GM23248 (cell line): ENCODE results near the gene DNM1. TPM values are rescaled to one million over a fixed set of nuclear protein-coding genes. Genes with fewer than 3 reads are reported as not detected.

Source experiments
- DNase-seq: peaks from one replicate; pipeline ENCODE4 v3.0.0-alpha.2; 2015
- H2AFZ ChIP-seq: fragments of 200-600 bp; sonication (generic); 2 replicates; pipeline ENCODE4 v1.6.1; 2016; ENCODE audit warnings: antibody characterized with exemption
- H3F3A ChIP-seq: fragments of 200-600 bp; sonication (generic); 2 replicates; pipeline ENCODE4 v1.6.1; 2016; ENCODE audit warnings: mild to moderate bottlenecking, antibody characterized with exemption, mixed run types; ENCODE audit not compliant: insufficient read depth
- H3K27ac ChIP-seq: fragments of 200-600 bp; sonication (generic); 2 replicates; pipeline ENCODE4 v1.5.1; 2016; ENCODE audit warnings: mild to moderate bottlenecking
- H3K27me3 ChIP-seq: fragments of 200-600 bp; sonication (generic); replicated peaks from 2 replicates; pipeline ENCODE4 v1.6.1; 2016; ENCODE audit warnings: mild to moderate bottlenecking; ENCODE audit not compliant: insufficient read depth
- H3K36me3 ChIP-seq: fragments of 200-600 bp; sonication (generic); 2 replicates; pipeline ENCODE4 v1.6.1; 2016; ENCODE audit warnings: low read depth, mild to moderate bottlenecking
- H3K4me1 ChIP-seq: fragments of 200-600 bp; sonication (generic); 2 replicates; pipeline ENCODE4 v1.6.1; 2016; ENCODE audit warnings: mild to moderate bottlenecking; ENCODE audit not compliant: insufficient read depth
- H3K4me2 ChIP-seq: fragments of 200-600 bp; sonication (generic); one replicate; pipeline ENCODE4 v1.6.1; 2016; ENCODE audit warnings: mild to moderate bottlenecking; ENCODE audit not compliant: unreplicated experiment
- H3K4me3 ChIP-seq: fragments of 200-600 bp; sonication (generic); 2 replicates; pipeline ENCODE4 v1.5.1; 2016; ENCODE audit warnings: mild to moderate bottlenecking
- H3K79me2 ChIP-seq: fragments of 200-600 bp; sonication (generic); 2 replicates; pipeline ENCODE4 v1.6.1; 2016; ENCODE audit warnings: mild to moderate bottlenecking; ENCODE audit not compliant: insufficient read depth
- H3K9ac ChIP-seq: fragments of 200-600 bp; sonication (generic); 2 replicates; pipeline ENCODE4 v1.6.1; 2016; ENCODE audit warnings: mild to moderate bottlenecking
- H3K9me2 ChIP-seq: fragments of 200-600 bp; sonication (generic); 2 replicates; pipeline ENCODE4 v1.6.1; 2016; ENCODE audit warnings: mixed run types, mild to moderate bottlenecking, moderate library complexity; ENCODE audit not compliant: insufficient read depth
- H3K9me3 ChIP-seq: fragments of 200-600 bp; sonication (generic); one replicate; pipeline ENCODE4 v1.6.1; 2017; ENCODE audit warnings: low read depth
- H4K20me1 ChIP-seq: fragments of 200-600 bp; sonication (generic); 2 replicates; pipeline ENCODE4 v1.6.0; 2016; ENCODE audit not compliant: insufficient read depth
- EZH2 ChIP-seq: fragments of 200-600 bp; sonication (generic); IDR thresholded peaks from 2 replicates; pipeline ENCODE4 v1.6.1; 2018; ENCODE audit warnings: antibody characterized with exemption, mild to moderate bottlenecking; ENCODE audit not compliant: insufficient read depth, poor library complexity, severe bottlenecking
- EZH2phosphoT487 ChIP-seq: fragments of 200-600 bp; sonication (generic); IDR thresholded peaks from 2 replicates; pipeline ENCODE4 v1.6.1; 2018; ENCODE audit warnings: antibody characterized with exemption, moderate library complexity, mild to moderate bottlenecking, low read depth; ENCODE audit not compliant: insufficient read depth
- WGBS, 2 experiments: methylation state at CpG; one replicate each; pipeline ENCODE4 v1.1.6; 2015 to 2017; ENCODE audit warnings: low lambda C conversion rate in 2 of 2, low coverage in 1 of 2; ENCODE audit errors: missing lambda C conversion rate in 2 of 2; 5-methylcytosine and 5-hydroxymethylcytosine counted together
- in situ Hi-C: fragments of 300-500 bp; cut with MboI; formaldehyde crosslinking; loops from 2 replicates; pipeline ENCODE4 v1.15.0; 2020
- polyA plus RNA-seq: library from polyadenylated mRNA; unstranded; fragments of >200 nt; fragmentation: Nextera tagmentation; extraction: Ambion mirVana; gene quantifications from 2 replicates; pipeline ENCODE4 v1.2.1, GENCODE V29; 2016
- total RNA-seq: library from RNA; depleted of rRNA; stranded (reverse); fragments of >200 nt; shearing (Covaris generic); gene quantifications from 2 replicates; pipeline ENCODE4 v1.2.3, GENCODE V29; 2014

DNM1 gene
- total and polyA plus RNA-seq, 2 experiments from 2014 or later, result 12.1 to 19.0 TPM

- Histone ChIP-seq H3F3A (peaks cover 17% of the 10 kb centered on the region; the same call in 1 of the 2 replicates), H3K9me3 (no peaks in the 10 kb centered on the region), H3K9ac (no peak overlapping the region), H3K36me3 (peaks cover 10% of the 10 kb centered on the region), H3K79me2 (0 out of 2 replicates have a peak, but pooled peaks cover 4% of the 10 kb centered on the region), H3K9me2 (no peaks in the 10 kb centered on the region), H4K20me1 (no peaks in the 10 kb centered on the region), H3K27ac (no peak overlapping the region), H2AFZ (no peak overlapping the region), H3K4me1 (peaks cover 11% of the 10 kb centered on the region; the same call in 1 of the 2 replicates), H3K4me3 (no peak overlapping the region), H3K4me2 (no peak overlapping the region), H3K27me3 (no peaks in the 10 kb centered on the region)
- in situ Hi-C loops, result no loop called here
- no peak for DNase-seq
- TF ChIP-seq EZH2phosphoT487 (no peak), EZH2 (no peak)
- WGBS, 2 experiments, result 92 to 93% methylated on average over 8 to 18 of the region's 18 CpGs
Measured at GRCh38 chr9:128166169-128166568, 37.0 kb upstream of the DNM1 start.

GRCh38 chr9:128167209-128167608 lies 36.0 kb upstream of the DNM1 start:
- DNase-seq, result no peak
- Histone ChIP-seq H3K4me2 (no peak overlapping the region), H2AFZ (no peak overlapping the region), H3K4me3 (no peak overlapping the region), H3K4me1 (peaks cover 5% of the 10 kb centered on the region; the same call in 1 of the 2 replicates), H3K9ac (no peak overlapping the region), H4K20me1 (no peaks in the 10 kb centered on the region), H3K27me3 (no peaks in the 10 kb centered on the region), H3K27ac (no peak overlapping the region), H3K79me2 (peaks cover under 1% of the 10 kb centered on the region; the same call in 1 of the 2 replicates), H3F3A (peaks cover 9% of the 10 kb centered on the region; the same call in 1 of the 2 replicates), H3K9me3 (no peaks in the 10 kb centered on the region), H3K9me2 (no peaks in the 10 kb centered on the region), H3K36me3 (peaks cover 10% of the 10 kb centered on the region)
- in situ Hi-C loops, result no loop called here
- no peak for TF ChIP-seq EZH2
- no peak for TF ChIP-seq EZH2phosphoT487
- WGBS, 2 experiments, result 95 to 99% methylated on average over 4 of the region's 4 CpGs

- peaks cover 4% of the 10 kb centered on the region for H3K36me3 ChIP-seq
- no peak overlapping the region for H3K27ac ChIP-seq
- H3K27me3 ChIP-seq, result no peaks in the 10 kb centered on the region
- H3F3A ChIP-seq, result 0 out of 2 replicates have a peak, but pooled peaks cover 8% of the 10 kb centered on the region
- in situ Hi-C loops, result no loop called here
- no peak for TF ChIP-seq EZH2
- TF ChIP-seq EZH2phosphoT487, result no peak
- no peaks in the 10 kb centered on the region for H3K9me3 ChIP-seq
- WGBS, 2 experiments, result 70 to 75% methylated on average over 8 of the region's 8 CpGs
- H3K9me2 ChIP-seq, result no peaks in the 10 kb centered on the region
- no peak overlapping the region for H2AFZ ChIP-seq
- H3K4me2 ChIP-seq, result no peak overlapping the region
- no peaks in the 10 kb centered on the region for H4K20me1 ChIP-seq
- no peak for DNase-seq
- H3K9ac ChIP-seq, result no peak overlapping the region
- H3K79me2 ChIP-seq, result peaks cover 4% of the 10 kb centered on the region; the same call in 1 of the 2 replicates
- H3K4me3 ChIP-seq, result no peak overlapping the region
- no peaks in the 10 kb centered on the region for H3K4me1 ChIP-seq
Measured at GRCh38 chr9:128168731-128169308, 34.4 kb upstream of the DNM1 start.

- Histone ChIP-seq H3K27me3 (no peaks in the 10 kb centered on the region), H3K79me2 (peaks cover 4% of the 10 kb centered on the region; the same call in 1 of the 2 replicates), H3K36me3 (peaks cover 9% of the 10 kb centered on the region), H3K9me3 (no peaks in the 10 kb centered on the region), H3K9ac (no peak overlapping the region), H3F3A (0 out of 2 replicates have a peak, but pooled peaks cover 8% of the 10 kb centered on the region), H3K4me2 (no peak overlapping the region), H3K9me2 (no peaks in the 10 kb centered on the region), H3K4me1 (no peaks in the 10 kb centered on the region), H3K27ac (no peak overlapping the region), H4K20me1 (no peaks in the 10 kb centered on the region), H2AFZ (no peak overlapping the region), H3K4me3 (no peak overlapping the region)
- no peak for DNase-seq
- TF ChIP-seq EZH2, result no peak
- TF ChIP-seq EZH2phosphoT487, result no peak
- in situ Hi-C loops, result no loop called here
- WGBS, 2 experiments, result 91 to 96% methylated on average over 8 of the region's 8 CpGs
Measured at GRCh38 chr9:128169492-128169891, 33.7 kb upstream of the DNM1 start.
